ENCODE results near the gene FAM47C. TPM values are rescaled to one million over a fixed set of nuclear protein-coding genes. Genes with fewer than 3 reads are reported as not detected.

FAM47C gene
- total RNA-seq, 1 experiment from 2014 or later: not detected

GRCh38 chrX:36973575-36973974, 34.6 kb upstream of the FAM47C start:
- Histone ChIP-seq H3K36me3 (ENCODE audit: insufficient read depth, low read length, poor library complexity, severe bottlenecking) (no peaks in the 10 kb centered on the region), H3K27me3 (replicated peaks; ENCODE audit: insufficient read depth, low read depth, low read length, poor library complexity) (no peaks in the 10 kb centered on the region), H3K4me1 (ENCODE audit: insufficient read depth, low read length, poor library complexity, severe bottlenecking) (no peaks in the 10 kb centered on the region), H3K9me3 (ENCODE audit: low read depth, low read length, poor library complexity, severe bottlenecking) (no peaks in the 10 kb centered on the region), H3K27ac (ENCODE audit: low read depth, low read length, poor library complexity, severe bottlenecking) (no peak overlapping the region), H3K4me3 (ENCODE audit: low read depth, low read length, poor library complexity, severe bottlenecking) (no peak overlapping the region)
- ChIA-PET CTCF (no interaction called here), POLR2A (ENCODE audit: low non-redundant PET) (no interaction called here)
- no peak for TF ChIP-seq EZH2 (IDR thresholded peaks at IDR 0.05; ENCODE audit: borderline replicate concordance, low read depth, low read length, poor library complexity, severe bottlenecking)
- no peak for TF ChIP-seq CTCF (conservative IDR thresholded peaks at IDR 0.05; ENCODE audit: low read depth, low read length)
- no TSS peak for BruUV-seq (replicated peaks)
- intact Hi-C loops (cut with micrococcal nuclease; ENCODE audit: unreplicated experiment): no loop called here
- DNase-seq (ENCODE audit: low spot score): no peak

- no peak for TF ChIP-seq CTCF (conservative IDR thresholded peaks at IDR 0.05; ENCODE audit: low read depth, low read length)
- Histone ChIP-seq H3K36me3 (ENCODE audit: insufficient read depth, low read length, poor library complexity, severe bottlenecking) (no peaks in the 10 kb centered on the region), H3K4me1 (ENCODE audit: insufficient read depth, low read length, poor library complexity, severe bottlenecking) (no peaks in the 10 kb centered on the region), H3K27me3 (replicated peaks; ENCODE audit: insufficient read depth, low read depth, low read length, poor library complexity) (no peaks in the 10 kb centered on the region), H3K9me3 (ENCODE audit: low read depth, low read length, poor library complexity, severe bottlenecking) (no peaks in the 10 kb centered on the region), H3K27ac (ENCODE audit: low read depth, low read length, poor library complexity, severe bottlenecking) (no peak overlapping the region), H3K4me3 (ENCODE audit: low read depth, low read length, poor library complexity, severe bottlenecking) (no peak overlapping the region)
- POLR2A ChIA-PET (ENCODE audit: low non-redundant PET): no interaction called here
- intact Hi-C loops (cut with micrococcal nuclease; ENCODE audit: unreplicated experiment): no loop called here
- BruUV-seq (replicated peaks): no TSS peak
- no peak for DNase-seq (ENCODE audit: low spot score)
- CTCF ChIA-PET: no interaction called here
These were observed 33.3 kb upstream of the FAM47C start for GRCh38 chrX:36974911-36975310.

- ChIA-PET CTCF (no interaction called here), POLR2A (ENCODE audit: low non-redundant PET) (no interaction called here)
- DNase-seq (ENCODE audit: low spot score): no peak
- no peaks in the 10 kb centered on the region for H3K4me1 ChIP-seq (ENCODE audit: insufficient read depth, low read length, poor library complexity, severe bottlenecking)
- TF ChIP-seq CTCF (conservative IDR thresholded peaks at IDR 0.05; ENCODE audit: low read depth, low read length) (no peak), EZH2 (IDR thresholded peaks at IDR 0.05; ENCODE audit: borderline replicate concordance, low read depth, low read length, poor library complexity, severe bottlenecking) (no peak)
- no peaks in the 10 kb centered on the region for H3K9me3 ChIP-seq (ENCODE audit: low read depth, low read length, poor library complexity, severe bottlenecking)
- H3K27ac ChIP-seq (ENCODE audit: low read depth, low read length, poor library complexity, severe bottlenecking): no peak overlapping the region
- H3K4me3 ChIP-seq (ENCODE audit: low read depth, low read length, poor library complexity, severe bottlenecking): no peak overlapping the region
- BruUV-seq (replicated peaks): no TSS peak
- intact Hi-C loops (cut with micrococcal nuclease; ENCODE audit: unreplicated experiment): no loop called here
- no peaks in the 10 kb centered on the region for H3K36me3 ChIP-seq (ENCODE audit: insufficient read depth, low read length, poor library complexity, severe bottlenecking)
- no peaks in the 10 kb centered on the region for H3K27me3 ChIP-seq (replicated peaks; ENCODE audit: insufficient read depth, low read depth, low read length, poor library complexity)
These were observed 29.3 kb upstream of the FAM47C start for GRCh38 chrX:36978886-36979285.

Data from A673 (cell line).